Thyroid gland (tissue), 4 donors: ENCODE results near the gene ARFGEF2. TPM values are rescaled to one million over a fixed set of nuclear protein-coding genes. Genes with fewer than 3 reads are reported as not detected.

ENCODE experiments used
- DNase-seq, 2 donors: peaks; one replicate each; pipeline ENCODE4 v3.0.0-alpha.2; 2019
- H3K27ac ChIP-seq, 3 donors: fragments of 200-600 bp; sonication (generic); 1 replicate in 2 of 3; 2 replicates in 1 of 3; pipeline ENCODE4 v1.5.1; 2016 to 2019; ENCODE audit warnings: mild to moderate bottlenecking in 1 of 3, moderate library complexity in 1 of 3
- H3K27me3 ChIP-seq: fragments of 200-600 bp; sonication (generic); one replicate; pipeline ENCODE4 v1.5.1; 2019
- H3K36me3 ChIP-seq, 2 donors: fragments of 200-600 bp; sonication (generic); one replicate each; pipeline ENCODE4 v1.5.1; 2016 to 2019
- H3K4me1 ChIP-seq, 2 donors: fragments of 200-600 bp; sonication (generic); one replicate each; pipeline ENCODE4 v1.5.1; 2017 to 2019
- H3K4me3 ChIP-seq, 3 donors: fragments of 200-600 bp; sonication (generic); replicated peaks in 1 of 3; 1 replicate in 2 of 3; 2 replicates in 1 of 3; pipeline ENCODE4 v1.5.1; 2016; ENCODE audit warnings: mild to moderate bottlenecking in 1 of 3
- H3K9me3 ChIP-seq: fragments of 200-600 bp; sonication (generic); one replicate; pipeline ENCODE4 v1.5.1; 2017
- POLR2A ChIP-seq, 2 donors: fragments of 450-650 bp; IDR thresholded peaks; one replicate each; pipeline ENCODE4 v1.6.1; 2017; ENCODE audit warnings: antibody characterized with exemption in 2 of 2, mild to moderate bottlenecking in 2 of 2, moderate library complexity in 1 of 2
- WGBS, 2 donors: methylation state at CpG; one replicate each; pipeline ENCODE4 v1.1.5; 2017; 5-methylcytosine and 5-hydroxymethylcytosine counted together
- intact Hi-C: fragments of 100-400 bp; cut with DNase I; formaldehyde crosslinking; loops from one replicate; pipeline ENCODE4 v1.15.1; 2023
- total RNA-seq, 4 donors: library from RNA; depleted of rRNA; stranded (reverse); fragments of >200 nt; gene quantifications; one replicate each; pipeline ENCODE4 v1.2.3, GENCODE V29; 2016
- TF ChIP-seq, protein P1 (sequence below), 6 experiments: fragments of 200-600 bp in 3 of 6; fragments of 450-650 bp in 3 of 6; sonication (generic) in 3 of 6; IDR thresholded peaks; one replicate each; pipeline ENCODE4 v1.5.1; 2016 to 2019; ENCODE audit warnings: antibody characterized with exemption in 6 of 6, mild to moderate bottlenecking in 2 of 6, inconsistent platforms in 1 of 6, moderate library complexity in 1 of 6

Gene ARFGEF2
- total RNA-seq, 4 donors from 2014 or later: 92.3 to 131 (median 101) TPM

DNA sequence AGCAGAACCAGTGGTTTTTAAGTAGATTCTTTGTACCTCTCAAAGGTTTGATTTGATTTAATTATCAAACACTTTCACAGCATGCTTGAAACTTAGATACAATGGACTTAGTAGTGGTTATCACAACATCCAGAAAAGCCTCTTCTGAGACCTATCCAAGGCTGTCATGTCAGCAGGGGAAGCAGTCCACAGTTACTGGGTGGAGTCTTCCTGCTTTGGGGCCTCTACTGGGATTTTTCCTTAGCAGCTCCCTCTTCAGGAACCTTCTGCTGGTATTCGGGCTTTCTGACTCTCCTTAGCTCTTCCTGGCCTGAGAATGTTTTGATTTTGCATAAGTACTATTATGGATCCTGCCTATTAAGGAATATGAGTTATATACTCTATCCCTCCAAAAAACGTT lies 36.0 kb downstream of the ARFGEF2 start:
- no peak for DNase-seq
- Histone ChIP-seq H3K27ac (peak overlapping the region in 2 of 3 donors; percentile 34 to 55), H3K27me3 (no peaks in the 10 kb centered on the region), H3K9me3 (no peaks in the 10 kb centered on the region), H3K4me3 (no peak overlapping the region), H3K36me3 (peaks cover 37 to 51% of the 10 kb centered on the region in 2 donors), H3K4me1 (peaks cover 0 to 5% of the 10 kb centered on the region in 2 donors)
- TF ChIP-seq, protein P1, sequence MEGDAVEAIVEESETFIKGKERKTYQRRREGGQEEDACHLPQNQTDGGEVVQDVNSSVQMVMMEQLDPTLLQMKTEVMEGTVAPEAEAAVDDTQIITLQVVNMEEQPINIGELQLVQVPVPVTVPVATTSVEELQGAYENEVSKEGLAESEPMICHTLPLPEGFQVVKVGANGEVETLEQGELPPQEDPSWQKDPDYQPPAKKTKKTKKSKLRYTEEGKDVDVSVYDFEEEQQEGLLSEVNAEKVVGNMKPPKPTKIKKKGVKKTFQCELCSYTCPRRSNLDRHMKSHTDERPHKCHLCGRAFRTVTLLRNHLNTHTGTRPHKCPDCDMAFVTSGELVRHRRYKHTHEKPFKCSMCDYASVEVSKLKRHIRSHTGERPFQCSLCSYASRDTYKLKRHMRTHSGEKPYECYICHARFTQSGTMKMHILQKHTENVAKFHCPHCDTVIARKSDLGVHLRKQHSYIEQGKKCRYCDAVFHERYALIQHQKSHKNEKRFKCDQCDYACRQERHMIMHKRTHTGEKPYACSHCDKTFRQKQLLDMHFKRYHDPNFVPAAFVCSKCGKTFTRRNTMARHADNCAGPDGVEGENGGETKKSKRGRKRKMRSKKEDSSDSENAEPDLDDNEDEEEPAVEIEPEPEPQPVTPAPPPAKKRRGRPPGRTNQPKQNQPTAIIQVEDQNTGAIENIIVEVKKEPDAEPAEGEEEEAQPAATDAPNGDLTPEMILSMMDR (IDR thresholded peaks at IDR 0.05): no peak
- TF ChIP-seq POLR2A (IDR thresholded peaks at IDR 0.05): no peak
- 72 to 73% methylated on average over 2 of the region's 2 CpGs for WGBS, 2 donors
- intact Hi-C loops: no loop called here

DNA sequence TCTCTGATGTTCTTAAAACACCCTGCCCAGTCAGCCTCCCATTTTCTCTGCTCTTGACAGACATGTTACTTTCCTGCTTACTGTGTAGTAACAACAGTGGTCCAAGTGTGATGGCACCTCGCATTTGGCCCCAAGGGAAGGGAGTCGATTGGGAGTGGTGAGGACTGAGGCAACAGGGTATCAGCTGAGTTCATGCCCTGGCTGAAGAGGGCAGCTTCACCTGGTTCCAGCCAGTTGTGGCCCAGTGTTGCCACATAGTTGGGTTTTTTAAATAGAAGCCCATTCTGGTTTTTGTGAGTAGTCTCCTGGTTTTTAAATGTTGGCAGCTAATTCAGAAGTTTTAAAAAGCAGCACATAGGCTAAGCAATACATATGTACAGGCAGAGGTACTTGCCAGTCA lies 37.2 kb downstream of the ARFGEF2 start:
- peaks cover 26 to 39% of the 10 kb centered on the region in 2 donors for H3K36me3 ChIP-seq
- peaks cover 6 to 10% of the 10 kb centered on the region in 2 donors for H3K4me1 ChIP-seq
- intact Hi-C loops: no loop called here
- no peak for TF ChIP-seq POLR2A (IDR thresholded peaks at IDR 0.05)
- TF ChIP-seq, protein P1 (IDR thresholded peaks at IDR 0.05): no peak
- 96 to 100% methylated on average over 2 of the region's 2 CpGs for WGBS, 2 donors
- peak overlapping the region in 1 of 3 donors; percentile 15 for H3K27ac ChIP-seq
- H3K4me3 ChIP-seq: no peak overlapping the region
- H3K9me3 ChIP-seq: no peaks in the 10 kb centered on the region
- no peak for DNase-seq
- H3K27me3 ChIP-seq: no peaks in the 10 kb centered on the region

DNA sequence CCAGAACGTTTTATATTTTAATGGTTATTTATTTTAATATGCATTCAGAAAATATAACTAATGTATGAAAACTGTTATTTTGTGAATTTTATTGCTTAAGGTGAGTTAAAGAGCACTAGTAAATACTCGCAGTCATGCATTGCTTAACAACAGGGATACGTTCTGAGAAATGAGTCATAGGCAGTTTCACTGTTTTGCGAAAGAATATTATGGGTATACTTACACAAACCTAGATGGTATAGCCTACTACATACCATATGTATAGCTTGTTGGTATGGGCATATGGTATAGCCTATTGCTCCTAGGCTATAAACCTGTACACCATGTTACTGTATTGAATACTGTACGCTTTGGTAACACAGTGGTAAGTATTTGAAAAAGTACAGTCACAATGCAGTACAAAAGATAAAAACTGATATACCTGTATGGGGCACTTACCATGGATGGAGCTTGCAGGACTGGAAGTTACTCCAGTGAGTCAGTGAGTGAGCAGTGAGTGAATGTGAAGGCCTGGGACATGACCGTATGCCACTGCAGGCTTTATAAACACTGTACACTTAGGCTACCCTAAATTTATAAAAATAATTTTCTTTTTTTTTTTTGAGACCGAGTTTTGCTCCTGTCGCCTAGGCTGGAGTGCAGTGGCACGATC lies 38.5 kb downstream of the ARFGEF2 start:
- Histone ChIP-seq H3K4me1 (peaks cover 7 to 8% of the 10 kb centered on the region in 2 donors), H3K4me3 (no peak overlapping the region), H3K36me3 (peaks cover 25 to 26% of the 10 kb centered on the region in 2 donors), H3K27me3 (no peaks in the 10 kb centered on the region), H3K9me3 (no peaks in the 10 kb centered on the region), H3K27ac (no peak overlapping the region)
- no peak for DNase-seq
- 95% methylated on average over 9 of the region's 9 CpGs for WGBS, 2 donors
- intact Hi-C loops: no loop called here
- TF ChIP-seq, protein P1 (IDR thresholded peaks at IDR 0.05): no peak
- no peak for TF ChIP-seq POLR2A (IDR thresholded peaks at IDR 0.05)

DNA sequence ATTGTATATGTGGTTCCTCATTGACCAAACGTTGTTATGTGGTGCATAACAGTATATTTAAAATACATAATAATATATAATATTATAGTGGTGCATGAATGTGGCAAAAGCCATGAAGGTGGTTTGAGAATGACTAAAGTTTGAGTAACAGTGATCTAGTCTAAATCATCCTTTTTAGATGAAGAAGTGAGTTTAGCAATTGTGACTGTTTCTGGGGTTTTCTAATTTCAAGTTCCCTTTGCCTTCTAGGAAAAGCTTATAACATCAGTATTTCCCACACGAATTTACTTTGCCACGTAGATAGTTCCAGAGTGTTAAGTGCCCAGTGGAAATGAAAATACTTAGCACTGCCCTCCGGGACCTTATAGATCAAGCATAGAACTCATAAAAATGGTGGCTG lies 40.9 kb downstream of the ARFGEF2 start:
- no peaks in the 10 kb centered on the region for H3K9me3 ChIP-seq
- H3K27me3 ChIP-seq: no peaks in the 10 kb centered on the region
- intact Hi-C loops: no loop called here
- peaks cover 7 to 8% of the 10 kb centered on the region in 2 donors for H3K4me1 ChIP-seq
- TF ChIP-seq POLR2A (IDR thresholded peaks at IDR 0.05): no peak
- TF ChIP-seq, protein P1 (IDR thresholded peaks at IDR 0.05): no peak
- WGBS, 2 donors: 85 to 87% methylated on average over 4 of the region's 4 CpGs
- DNase-seq: no peak
- no peak overlapping the region for H3K4me3 ChIP-seq
- H3K27ac ChIP-seq: peak overlapping the region; percentile 47 to 78 (median 64)
- peaks cover 14 to 15% of the 10 kb centered on the region in 2 donors for H3K36me3 ChIP-seq

DNA sequence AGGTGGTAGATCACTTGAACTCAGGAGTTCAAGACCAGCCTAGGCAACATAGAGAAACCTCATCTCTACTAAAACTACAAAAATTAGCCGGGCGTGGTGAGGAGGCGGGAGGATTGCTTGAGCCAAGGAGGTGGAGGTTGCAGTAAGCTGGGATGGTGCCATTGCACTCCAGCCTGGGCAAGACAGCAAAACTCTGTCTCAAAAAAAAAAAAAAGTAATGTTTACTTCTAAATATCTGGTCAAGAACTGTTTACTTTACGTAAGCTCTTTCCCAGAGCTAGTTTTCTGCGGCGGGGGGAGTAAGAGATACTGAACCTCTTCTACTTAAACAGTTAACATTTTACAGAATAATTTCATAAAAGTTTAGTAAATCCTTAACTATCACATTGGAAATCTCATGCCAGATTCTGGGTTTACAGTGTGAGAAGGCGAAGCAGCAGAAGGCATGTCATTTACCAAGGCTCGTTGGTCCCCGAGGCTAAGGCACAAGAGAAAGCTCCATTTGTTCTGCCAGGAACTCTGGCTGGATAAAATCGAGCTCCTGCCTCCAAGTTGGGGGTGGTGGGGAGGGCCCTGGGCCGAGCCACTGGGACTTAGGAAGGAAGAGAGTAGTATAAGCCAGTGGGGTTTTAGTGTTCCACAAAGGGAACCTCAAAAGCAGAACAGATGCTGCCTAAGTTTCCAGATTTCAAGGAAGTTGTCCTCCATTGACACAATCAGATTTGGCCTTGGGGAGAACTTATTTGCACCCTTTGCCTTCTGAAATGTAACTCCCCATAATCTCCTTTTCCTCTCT lies 41.7 kb downstream of the ARFGEF2 start:
- 42 to 50% methylated on average over 11 of the region's 11 CpGs for WGBS, 2 donors
- Histone ChIP-seq H3K27ac (peak overlapping the region; percentile 78 to 89 (median 82)), H3K36me3 (peaks cover 11 to 15% of the 10 kb centered on the region in 2 donors)

More for the DNA sequence above, 41.7 kb downstream of the ARFGEF2 start:
- DNase-seq: peak; percentile 85 to 90
- H3K9me3 ChIP-seq: no peaks in the 10 kb centered on the region
- H3K27me3 ChIP-seq: no peaks in the 10 kb centered on the region
- no peak for TF ChIP-seq POLR2A (IDR thresholded peaks at IDR 0.05)
- TF ChIP-seq, protein P1 (IDR thresholded peaks at IDR 0.05): no peak
- no peak overlapping the region for H3K4me3 ChIP-seq
- H3K4me1 ChIP-seq: peaks cover 7 to 8% of the 10 kb centered on the region in 2 donors
- intact Hi-C loops: no loop called here
